PC-3 (cell line): ENCODE results near the gene MIDN. TPM values are rescaled to one million over a fixed set of nuclear protein-coding genes. Genes with fewer than 3 reads are reported as not detected.

Experiments used
- ATAC-seq: fragments of 200-7000 bp; cut with Tn5 transposase; 2 replicates; pipeline ENCODE4 v1.9.1; 2020; ENCODE audit warnings: mild to moderate bottlenecking, moderate library complexity
- BruUV-seq: library from RNA; stranded (reverse); fragments of 400-500 nt; replicated peaks from 2 replicates; lab custom pipeline; 2021; lab: Mats Ljungman, UMichigan
- CTCF ChIA-PET: fragments of 300-600 bp; sonication (Branson Sonifier 250); formaldehyde crosslinking; loops from one replicate; lab custom pipeline; 2022; ENCODE audit warnings: antibody characterized with exemption; lab: Charles Lee
- POLR2A ChIA-PET: fragments of 300-600 bp; sonication (Branson Sonifier 250); formaldehyde crosslinking; loops from one replicate; lab custom pipeline; 2022; ENCODE audit warnings: antibody characterized with exemption; ENCODE audit not compliant: unreplicated experiment; lab: Charles Lee
- DNase-seq: peaks from one replicate; pipeline ENCODE4 v3.0.0-alpha.2; 2015
- H2AFZ ChIP-seq: fragments of 300-600 bp; sonication (generic); 2 replicates; pipeline ENCODE4 v1.6.0; 2016; ENCODE audit warnings: antibody characterized with exemption, low read length
- H3F3A ChIP-seq: fragments of 300-600 bp; sonication (generic); one replicate; pipeline ENCODE4 v1.6.0; 2017; ENCODE audit warnings: antibody characterized with exemption, low read length, control low read depth, mild to moderate bottlenecking; ENCODE audit not compliant: unreplicated experiment
- H3K27ac ChIP-seq: fragments of 300-600 bp; sonication (generic); 2 replicates; pipeline ENCODE4 v1.5.1; 2016; ENCODE audit warnings: mild to moderate bottlenecking, low read length
- H3K27me3 ChIP-seq: fragments of 300-600 bp; sonication (generic); 2 replicates; pipeline ENCODE4 v1.6.1; 2016; ENCODE audit warnings: low read length, mixed read lengths
- H3K36me3 ChIP-seq: fragments of 300-600 bp; sonication (generic); 2 replicates; pipeline ENCODE4 v1.6.1; 2016; ENCODE audit warnings: low read depth, mixed run types, low read length, mixed read lengths
- H3K4me1 ChIP-seq: fragments of 300-600 bp; sonication (generic); 2 replicates; pipeline ENCODE4 v1.5.1; 2016; ENCODE audit warnings: low read length; ENCODE audit not compliant: insufficient read depth
- H3K4me2 ChIP-seq: fragments of 300-600 bp; sonication (generic); 2 replicates; pipeline ENCODE4 v1.6.0; 2016; ENCODE audit warnings: low read length
- H3K4me3 ChIP-seq: fragments of 300-600 bp; sonication (generic); 2 replicates; pipeline ENCODE4 v1.5.1; 2016; ENCODE audit warnings: mild to moderate bottlenecking, low read length, mixed read lengths
- H3K79me2 ChIP-seq: fragments of 300-600 bp; sonication (generic); 2 replicates; pipeline ENCODE4 v1.6.1; 2017; ENCODE audit warnings: low read length, mixed read lengths
- H3K9ac ChIP-seq: fragments of 300-600 bp; sonication (generic); 2 replicates; pipeline ENCODE4 v1.6.0; 2016; ENCODE audit warnings: mild to moderate bottlenecking, low read length
- H3K9me2 ChIP-seq: fragments of 300-600 bp; sonication (generic); replicated peaks from 2 replicates; pipeline ENCODE4 v1.6.1; 2016; ENCODE audit warnings: mixed run types, low read length, mixed read lengths
- H3K9me3 ChIP-seq: fragments of 300-600 bp; sonication (generic); 2 replicates; pipeline ENCODE4 v1.6.1; 2016; ENCODE audit warnings: low read length, mixed read lengths
- H4K20me1 ChIP-seq: fragments of 300-600 bp; sonication (generic); 2 replicates; pipeline ENCODE4 v1.6.1; 2016; ENCODE audit warnings: low read length, mixed read lengths
- EZH2 ChIP-seq: fragments of 300-600 bp; sonication (generic); IDR thresholded peaks from one replicate; pipeline ENCODE4 v1.6.1; 2017; ENCODE audit warnings: antibody characterized with exemption, mild to moderate bottlenecking, low read length; ENCODE audit not compliant: unreplicated experiment
- EZH2phosphoT487 ChIP-seq: fragments of 300-600 bp; sonication (generic); IDR thresholded peaks from 2 replicates; pipeline ENCODE4 v1.6.1; 2018; ENCODE audit warnings: mild to moderate bottlenecking, antibody characterized with exemption, low read length, borderline replicate concordance
- intact Hi-C: fragments of 100-400 bp; cut with micrococcal nuclease; formaldehyde crosslinking; loops from 2 replicates; pipeline ENCODE4 v1.9.0; 2023
- total RNA-seq: library from RNA; depleted of rRNA; stranded (reverse); fragments of >200 nt; gene quantifications from 2 replicates; pipeline ENCODE4 v1.2.3, GENCODE V29; 2014
- TF ChIP-seq, protein P1 (sequence below): fragments of 300-600 bp; sonication (generic); conservative IDR thresholded peaks from 2 replicates; pipeline ENCODE4 v1.5.1; 2017; ENCODE audit warnings: antibody characterized with exemption, low read depth, mild to moderate bottlenecking, low read length

MIDN gene
- total RNA-seq, 1 experiment from 2014 or later: 17.3 TPM

DNA sequence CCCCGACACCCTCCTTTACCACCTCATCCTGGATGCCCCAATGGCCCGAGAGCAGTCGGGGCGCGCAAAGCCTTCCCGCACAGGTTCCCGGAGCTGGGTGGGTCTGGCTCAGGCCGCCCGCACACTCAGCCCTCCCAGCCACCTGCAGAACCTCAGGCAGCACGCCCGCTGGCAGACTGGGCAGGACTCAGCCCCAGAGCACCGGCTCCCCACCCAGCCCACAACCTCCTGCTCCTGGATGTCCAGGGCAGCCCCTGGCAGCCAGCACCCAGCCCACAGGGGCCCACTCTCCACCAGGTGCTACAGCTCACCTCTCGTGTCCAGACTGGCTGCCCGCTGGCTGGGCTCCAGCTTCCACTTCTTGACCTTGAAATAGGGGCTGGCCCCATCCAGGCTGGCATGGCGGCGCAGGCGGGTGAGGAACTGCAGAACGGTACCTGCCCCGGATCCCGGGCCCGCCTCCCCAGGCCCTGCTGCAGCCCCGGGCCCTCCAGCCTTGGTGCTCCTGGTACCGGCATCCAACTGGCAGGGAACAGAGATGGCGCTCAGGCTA lies 15.2 kb upstream of the MIDN start:
- Histone ChIP-seq H3F3A (no peaks in the 10 kb centered on the region), H3K4me1 (peaks cover 11% of the 10 kb centered on the region), H3K9ac (no peak overlapping the region), H3K4me2 (no peak overlapping the region), H3K9me2 (no peaks in the 10 kb centered on the region), H3K27ac (no peak overlapping the region), H3K79me2 (no peaks in the 10 kb centered on the region), H2AFZ (no peak overlapping the region), H3K4me3 (no peak overlapping the region), H3K27me3 (no peaks in the 10 kb centered on the region), H3K9me3 (no peaks in the 10 kb centered on the region), H4K20me1 (no peaks in the 10 kb centered on the region), H3K36me3 (no peaks in the 10 kb centered on the region)
- DNase-seq (no peak), ATAC-seq (no peak)
- POLR2A ChIA-PET: no interaction called here
- CTCF ChIA-PET: no interaction called here
- intact Hi-C loops: no loop called here
- no TSS peak for BruUV-seq
- no peak for TF ChIP-seq EZH2
- TF ChIP-seq, protein P1, sequence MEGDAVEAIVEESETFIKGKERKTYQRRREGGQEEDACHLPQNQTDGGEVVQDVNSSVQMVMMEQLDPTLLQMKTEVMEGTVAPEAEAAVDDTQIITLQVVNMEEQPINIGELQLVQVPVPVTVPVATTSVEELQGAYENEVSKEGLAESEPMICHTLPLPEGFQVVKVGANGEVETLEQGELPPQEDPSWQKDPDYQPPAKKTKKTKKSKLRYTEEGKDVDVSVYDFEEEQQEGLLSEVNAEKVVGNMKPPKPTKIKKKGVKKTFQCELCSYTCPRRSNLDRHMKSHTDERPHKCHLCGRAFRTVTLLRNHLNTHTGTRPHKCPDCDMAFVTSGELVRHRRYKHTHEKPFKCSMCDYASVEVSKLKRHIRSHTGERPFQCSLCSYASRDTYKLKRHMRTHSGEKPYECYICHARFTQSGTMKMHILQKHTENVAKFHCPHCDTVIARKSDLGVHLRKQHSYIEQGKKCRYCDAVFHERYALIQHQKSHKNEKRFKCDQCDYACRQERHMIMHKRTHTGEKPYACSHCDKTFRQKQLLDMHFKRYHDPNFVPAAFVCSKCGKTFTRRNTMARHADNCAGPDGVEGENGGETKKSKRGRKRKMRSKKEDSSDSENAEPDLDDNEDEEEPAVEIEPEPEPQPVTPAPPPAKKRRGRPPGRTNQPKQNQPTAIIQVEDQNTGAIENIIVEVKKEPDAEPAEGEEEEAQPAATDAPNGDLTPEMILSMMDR: no peak
- no peak for TF ChIP-seq EZH2phosphoT487

DNA sequence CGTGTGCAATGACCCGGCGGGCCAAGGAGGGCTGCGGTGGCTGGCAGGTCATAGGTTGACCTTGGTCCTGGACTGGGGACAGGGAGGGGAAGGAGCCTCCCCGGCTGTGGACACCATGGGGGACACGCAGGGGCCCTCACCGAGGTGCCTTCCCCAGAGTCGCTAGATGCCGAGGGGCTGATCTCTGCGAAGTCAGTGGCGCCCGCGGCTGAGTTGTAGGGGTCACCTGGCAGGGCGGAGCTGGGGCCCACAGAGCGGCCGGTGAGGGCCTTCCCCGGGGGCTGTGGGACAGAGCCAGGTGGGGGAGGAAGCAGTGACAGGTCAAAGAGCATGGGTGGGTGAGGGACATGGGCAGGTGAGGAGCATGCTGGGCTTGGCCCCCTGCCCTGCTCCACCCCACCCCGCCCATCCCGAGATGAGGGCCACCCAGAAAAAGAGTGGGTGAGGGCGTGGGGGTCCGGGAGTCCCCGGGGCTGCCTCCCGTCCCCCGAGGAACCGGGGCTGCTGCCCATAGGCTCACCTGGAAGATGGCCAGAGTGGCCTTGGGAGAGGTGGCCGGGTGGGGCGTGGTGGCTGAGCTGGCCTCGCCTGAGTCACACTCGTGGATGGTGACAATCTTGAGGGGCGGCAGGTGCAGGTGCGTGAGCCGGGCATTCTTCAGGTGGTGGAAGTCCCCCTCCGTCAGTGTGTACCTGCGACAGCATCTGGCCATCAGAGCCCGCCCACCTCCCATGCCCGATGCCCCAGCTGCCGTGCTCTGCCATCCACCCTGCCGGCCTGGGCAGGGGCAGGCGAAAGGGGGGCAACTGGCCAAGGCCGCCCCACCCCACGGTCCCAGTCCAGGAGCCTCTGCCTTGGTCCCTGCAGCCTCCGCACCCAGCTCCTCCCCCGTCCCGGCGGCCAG lies 14.1 kb upstream of the MIDN start:
- CTCF ChIA-PET: no interaction called here
- ATAC-seq: no peak

More for the DNA sequence above, 14.1 kb upstream of the MIDN start:
- no TSS peak for BruUV-seq
- H4K20me1 ChIP-seq: no peaks in the 10 kb centered on the region
- TF ChIP-seq EZH2: no peak
- no peak for TF ChIP-seq EZH2phosphoT487
- TF ChIP-seq, protein P1: no peak
- no peaks in the 10 kb centered on the region for H3K79me2 ChIP-seq
- no peaks in the 10 kb centered on the region for H3F3A ChIP-seq
- H3K27me3 ChIP-seq: no peaks in the 10 kb centered on the region
- H3K9me2 ChIP-seq: no peaks in the 10 kb centered on the region
- H3K4me1 ChIP-seq: peaks cover 11% of the 10 kb centered on the region
- no peak overlapping the region for H3K4me3 ChIP-seq
- H2AFZ ChIP-seq: no peak overlapping the region
- POLR2A ChIA-PET: no interaction called here
- H3K4me2 ChIP-seq: no peak overlapping the region
- no peaks in the 10 kb centered on the region for H3K36me3 ChIP-seq
- intact Hi-C loops: no loop called here
- no peak overlapping the region for H3K27ac ChIP-seq
- no peaks in the 10 kb centered on the region for H3K9me3 ChIP-seq
- DNase-seq: no peak
- H3K9ac ChIP-seq: no peak overlapping the region
